HG02571 (cell line): ENCODE results near the gene SYMPK.

ENCODE experiments used
- ATAC-seq: cut with Tn5 transposase; IDR thresholded peaks from one replicate; pipeline ENCODE4 v1.9.1; 2021; ENCODE audit warnings: mild to moderate bottlenecking, moderate library complexity; ENCODE audit not compliant: unreplicated experiment

SYMPK gene

GRCh38 chr19:45826934-45827333 lies 36.0 kb downstream of the SYMPK start:
- no peak for ATAC-seq

- no peak for ATAC-seq
Measured at GRCh38 chr19:45825917-45826893, 36.7 kb downstream of the SYMPK start.

- ATAC-seq, result no peak
Measured at GRCh38 chr19:45825263-45825605, 37.7 kb downstream of the SYMPK start.

GRCh38 chr19:45824531-45825262 lies 38.2 kb downstream of the SYMPK start:
- ATAC-seq, result no peak

GRCh38 chr19:45824041-45824471 lies 38.9 kb downstream of the SYMPK start:
- ATAC-seq, result no peak

- ATAC-seq, result no peak
Measured at GRCh38 chr19:45823182-45823581, 39.8 kb downstream of the SYMPK start.

GRCh38 chr19:45822716-45823115 lies 40.2 kb downstream of the SYMPK start:
- no peak for ATAC-seq

- ATAC-seq, result no peak
Measured at GRCh38 chr19:45821570-45821969, 41.4 kb downstream of the SYMPK start.

GRCh38 chr19:45821103-45821521 lies 41.8 kb downstream of the SYMPK start:
- ATAC-seq, result no peak

GRCh38 chr19:45820413-45821102 lies 42.4 kb downstream of the SYMPK start:
- ATAC-seq, result no peak

GRCh38 chr19:45819769-45820168 lies 43.2 kb downstream of the SYMPK start:
- no peak for ATAC-seq

GRCh38 chr19:45817725-45818301 lies 45.1 kb downstream of the SYMPK start:
- no peak for ATAC-seq

GRCh38 chr19:45817010-45817724 lies 45.8 kb downstream of the SYMPK start:
- ATAC-seq, result peak; percentile 77

- no peak for ATAC-seq
Measured at GRCh38 chr19:45816236-45817009, 46.5 kb downstream of the SYMPK start.

- ATAC-seq, result no peak
Measured at GRCh38 chr19:45815481-45816216, 47.3 kb downstream of the SYMPK start.

- ATAC-seq, result no peak
Measured at GRCh38 chr19:45814851-45815480, 48.0 kb downstream of the SYMPK start, which contains the start of gene RSPH6A. Gene RSPH6A (minus strand): TSS chr19:45815308. CDS start chr19:45815176, 132 bp downstream.

GRCh38 chr19:45814166-45814780 lies 48.7 kb downstream of the SYMPK start:
- ATAC-seq, result no peak

- no peak for ATAC-seq
Measured at GRCh38 chr19:45812297-45812696, 50.6 kb downstream of the SYMPK start.
